LoVo (cell line): ENCODE results near the gene ASB13.
A peak's percentile ranks its signal among the peaks of the same experiment; 100 is the strongest.
"Not testable (repeated sequence)": the region's sequence is repeated elsewhere in the genome, so short reads cannot be mapped to it uniquely, and the experiment has no call there.

ENCODE experiments used
- DNase-seq: peaks from one replicate; pipeline ENCODE4 v3.0.0-alpha.2; 2016; ENCODE audit warnings: low spot score

Gene ASB13

GRCh38 chr10:5623081-5623748, 43.2 kb downstream of the ASB13 start:
- DNase-seq, result peak; percentile 86

GRCh38 chr10:5622186-5622960, 44.0 kb downstream of the ASB13 start:
- DNase-seq, result no peak

- DNase-seq, result not testable (repeated sequence)
These were observed 45.0 kb downstream of the ASB13 start for GRCh38 chr10:5621371-5621770.

- no peak for DNase-seq
These were observed 45.4 kb downstream of the ASB13 start for GRCh38 chr10:5620966-5621365.

GRCh38 chr10:5620223-5620721, 46.1 kb downstream of the ASB13 start:
- no peak for DNase-seq

GRCh38 chr10:5619362-5620211, 46.8 kb downstream of the ASB13 start:
- no peak for DNase-seq

GRCh38 chr10:5618829-5619228, 47.6 kb downstream of the ASB13 start:
- DNase-seq, result no peak

GRCh38 chr10:5618042-5618441, 48.4 kb downstream of the ASB13 start:
- DNase-seq, result no peak

- DNase-seq, result no peak
These were observed 48.9 kb downstream of the ASB13 start for GRCh38 chr10:5617521-5617920.

GRCh38 chr10:5616836-5617235, 49.6 kb downstream of the ASB13 start:
- DNase-seq, result no peak

- no peak for DNase-seq
These were observed 50.3 kb downstream of the ASB13 start for GRCh38 chr10:5616046-5616445.

GRCh38 chr10:5615316-5615715, 51.1 kb downstream of the ASB13 start:
- no peak for DNase-seq

- DNase-seq, result no peak
These were observed 52.2 kb downstream of the ASB13 start for GRCh38 chr10:5614155-5614721.

- DNase-seq, result no peak
These were observed 52.8 kb downstream of the ASB13 start for GRCh38 chr10:5613481-5614154.

- no peak for DNase-seq
These were observed 54.3 kb downstream of the ASB13 start for GRCh38 chr10:5611899-5612680.

GRCh38 chr10:5609952-5610616, 56.3 kb downstream of the ASB13 start:
- DNase-seq, result peak; percentile 75

GRCh38 chr10:5608608-5609220, 57.7 kb downstream of the ASB13 start:
- no peak for DNase-seq

- DNase-seq, result no peak
These were observed 58.8 kb downstream of the ASB13 start for GRCh38 chr10:5607594-5607993.

- DNase-seq, result no peak
These were observed 59.5 kb downstream of the ASB13 start for GRCh38 chr10:5606864-5607263.

- DNase-seq, result no peak
These were observed 60.1 kb downstream of the ASB13 start for GRCh38 chr10:5606321-5606720.
